Large intestine (tissue), 3 donors: ENCODE measurements around the gene GLCCI1. TPM values are rescaled to one million over a fixed set of nuclear protein-coding genes. Genes with fewer than 3 reads are reported as not detected.

Experiments used
- DNase-seq, 2 donors: peaks; one replicate each; pipeline versions ENCODE4 v3.0.0 to v3.0.0-alpha.2; 2013
- H3K27ac ChIP-seq: one replicate; pipeline ENCODE4 v1.5.1; 2013; ENCODE audit warnings: low read length
- H3K27me3 ChIP-seq: 2 replicates; pipeline ENCODE4 v1.6.1; 2013; ENCODE audit warnings: low read length; ENCODE audit not compliant: control insufficient read depth, insufficient read depth
- H3K36me3 ChIP-seq: 2 replicates; pipeline ENCODE4 v1.6.1; 2013; ENCODE audit warnings: low read length; ENCODE audit not compliant: control insufficient read depth, insufficient read depth
- H3K4me1 ChIP-seq: one replicate; pipeline ENCODE4 v1.6.1; 2013; ENCODE audit warnings: low read length; ENCODE audit not compliant: control insufficient read depth, insufficient read depth
- H3K4me3 ChIP-seq: one replicate; pipeline ENCODE4 v1.5.1; 2013; ENCODE audit warnings: low read length
- H3K9me3 ChIP-seq: one replicate; pipeline ENCODE4 v1.6.1; 2013; ENCODE audit warnings: mild to moderate bottlenecking, low read depth, low read length, moderate library complexity; ENCODE audit not compliant: control insufficient read depth
- WGBS: methylation state at CpG from one replicate; pipeline ENCODE4 v1.1.5; 2013; ENCODE audit warnings: low lambda C conversion rate; ENCODE audit not compliant: insufficient coverage; 5-methylcytosine and 5-hydroxymethylcytosine counted together
- polyA plus RNA-seq: library from polyadenylated mRNA; unstranded; fragments of 120-200 nt; gene quantifications from one replicate; pipeline ENCODE4 v1.2.1, GENCODE V29; 2013

The GLCCI1 gene
- polyA plus RNA-seq, 1 donor = 13.8 TPM

DNA sequence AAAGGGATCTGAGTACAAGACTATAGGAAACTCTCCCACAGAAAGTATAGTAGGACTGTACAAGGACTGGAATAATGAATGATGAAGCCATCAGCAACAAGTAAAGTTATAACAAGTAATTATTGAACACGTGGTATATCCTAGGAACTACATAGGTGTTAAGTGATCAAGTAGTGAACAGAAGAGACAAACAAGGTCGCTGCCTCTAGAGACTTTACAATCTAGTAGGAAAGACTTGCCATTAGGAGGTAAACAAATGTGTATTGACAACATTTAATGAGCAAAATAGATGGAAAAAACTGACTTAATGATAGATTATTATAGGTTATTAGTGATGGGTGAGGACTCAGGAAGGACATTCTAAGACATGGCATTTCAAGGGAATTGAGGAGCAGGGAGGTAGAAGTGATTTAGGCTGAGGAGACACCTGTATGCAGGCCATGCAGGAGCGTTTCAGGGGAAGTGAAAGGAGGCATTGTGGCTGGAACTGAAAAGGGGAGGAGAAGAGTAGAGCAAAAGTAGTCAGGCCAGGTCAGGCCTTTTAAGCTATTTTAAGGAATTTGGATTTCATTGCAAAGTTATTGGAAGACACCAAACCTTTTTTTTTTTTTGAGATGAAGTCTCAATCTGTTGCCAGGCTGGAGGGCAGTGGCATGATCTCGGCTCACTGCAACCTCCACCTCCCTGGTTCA lies 8.5 kb upstream of the GLCCI1 start:
- Histone ChIP-seq H3K27ac (no peak overlapping the region), H3K4me3 (no peak overlapping the region), H3K36me3 (no peaks in the 10 kb centered on the region), H3K4me1 (peaks cover 4% of the 10 kb centered on the region), H3K9me3 (no peaks in the 10 kb centered on the region), H3K27me3 (no peaks in the 10 kb centered on the region)
- no CpG with 5 or more reads among the region's 4 CpGs for WGBS
- no peak for DNase-seq

DNA sequence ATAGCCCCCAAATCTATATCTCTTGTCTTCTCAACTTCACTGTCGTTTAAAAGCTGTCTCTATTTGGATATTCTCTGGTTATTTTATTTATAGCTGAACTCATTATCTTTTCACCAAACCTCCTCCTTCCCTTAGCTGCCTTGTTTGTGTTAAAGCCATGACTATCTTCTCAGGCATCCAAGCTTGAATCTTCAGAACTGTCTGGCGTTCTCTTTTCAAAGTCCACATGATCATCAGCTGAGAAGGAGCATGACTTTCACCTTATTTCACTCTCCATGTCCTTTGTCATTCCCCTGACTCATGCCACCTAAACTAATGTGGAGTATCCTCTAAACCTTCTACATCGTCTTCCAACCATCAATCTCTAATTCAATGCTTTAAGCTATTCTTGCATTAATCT lies 5.7 kb upstream of the GLCCI1 start:
- H3K4me1 ChIP-seq = peaks cover 4% of the 10 kb centered on the region
- no peaks in the 10 kb centered on the region for H3K36me3 ChIP-seq
- H3K27me3 ChIP-seq = no peaks in the 10 kb centered on the region
- H3K27ac ChIP-seq = no peak overlapping the region
- H3K9me3 ChIP-seq = no peaks in the 10 kb centered on the region
- 87% methylated on average over 3 of the region's 3 CpGs for WGBS
- DNase-seq = no peak
- H3K4me3 ChIP-seq = no peak overlapping the region

DNA sequence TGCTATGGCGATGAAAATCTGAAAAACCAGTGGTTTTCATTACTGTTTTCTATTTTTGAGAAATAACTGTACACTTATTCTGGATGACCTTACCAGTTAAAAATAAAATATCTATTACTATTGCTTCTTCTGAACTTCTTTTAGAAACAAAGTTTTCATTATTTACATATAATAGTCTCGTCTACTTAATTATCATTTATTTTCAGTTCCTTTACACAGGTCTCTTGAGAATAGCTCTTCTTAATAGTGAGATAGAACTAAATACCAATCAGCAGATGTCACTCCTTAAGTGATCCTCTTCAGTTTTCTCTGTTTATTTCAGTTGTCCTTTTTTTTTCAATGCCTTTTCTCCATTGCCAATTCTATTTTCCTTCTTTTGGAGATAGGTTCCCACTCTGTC lies 4.3 kb upstream of the GLCCI1 start:
- no peaks in the 10 kb centered on the region for H3K4me1 ChIP-seq
- H3K27me3 ChIP-seq = no peaks in the 10 kb centered on the region
- H3K4me3 ChIP-seq = no peak overlapping the region
- H3K9me3 ChIP-seq = no peaks in the 10 kb centered on the region
- H3K36me3 ChIP-seq = no peaks in the 10 kb centered on the region
- H3K27ac ChIP-seq = no peak overlapping the region
- 100% methylated on average over 1 of the region's 2 CpGs for WGBS
- no peak for DNase-seq

DNA sequence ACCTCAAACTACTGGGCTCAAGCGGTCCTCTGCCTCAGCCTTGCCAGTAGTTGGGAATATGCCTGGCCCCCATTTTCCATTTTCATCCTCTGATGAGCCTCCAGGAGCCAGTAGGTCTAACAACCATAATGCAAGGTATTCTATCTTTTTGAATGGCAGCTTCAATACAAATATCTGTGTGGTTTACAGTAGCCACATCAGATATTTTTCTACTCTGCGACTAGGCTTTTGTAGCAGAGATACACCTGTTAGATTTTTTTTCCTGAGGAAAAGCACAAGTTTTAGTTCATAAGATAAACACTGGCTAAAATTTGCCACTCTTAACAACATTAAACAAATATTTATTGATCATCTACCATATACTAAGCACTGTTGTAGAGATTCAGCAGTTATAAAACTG lies 3.9 kb upstream of the GLCCI1 start:
- Histone ChIP-seq H3K27me3 (no peaks in the 10 kb centered on the region), H3K27ac (no peak overlapping the region), H3K4me1 (no peaks in the 10 kb centered on the region), H3K9me3 (no peaks in the 10 kb centered on the region), H3K4me3 (no peak overlapping the region), H3K36me3 (no peaks in the 10 kb centered on the region)
- WGBS = 80% methylated on average over 1 of the region's 2 CpGs
- no peak for DNase-seq

DNA sequence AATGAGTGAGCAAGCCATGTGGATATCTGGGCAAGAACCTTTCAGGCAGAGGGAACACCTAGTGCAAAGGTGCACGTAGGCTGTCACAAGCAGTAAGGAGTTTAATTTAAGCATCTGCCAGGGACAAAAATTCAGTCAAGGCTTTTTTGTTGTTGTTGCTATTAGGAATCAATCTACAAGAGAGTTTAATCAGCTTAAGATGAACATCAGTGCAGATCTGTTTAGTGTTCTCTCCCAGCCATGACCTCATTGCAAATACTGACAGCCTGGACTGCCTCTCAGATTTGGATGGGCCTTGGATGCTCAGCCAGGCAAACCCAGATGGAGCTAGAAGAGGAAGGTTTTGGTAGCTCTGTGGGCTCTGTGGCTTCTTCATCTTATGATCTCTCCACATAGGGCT lies 3.3 kb upstream of the GLCCI1 start:
- H3K27ac ChIP-seq = no peak overlapping the region
- H3K4me1 ChIP-seq = no peaks in the 10 kb centered on the region
- H3K9me3 ChIP-seq = no peaks in the 10 kb centered on the region
- WGBS = no CpG with 5 or more reads among the region's 1 CpG
- no peak overlapping the region for H3K4me3 ChIP-seq
- no peaks in the 10 kb centered on the region for H3K36me3 ChIP-seq
- no peaks in the 10 kb centered on the region for H3K27me3 ChIP-seq
- DNase-seq = no peak

DNA sequence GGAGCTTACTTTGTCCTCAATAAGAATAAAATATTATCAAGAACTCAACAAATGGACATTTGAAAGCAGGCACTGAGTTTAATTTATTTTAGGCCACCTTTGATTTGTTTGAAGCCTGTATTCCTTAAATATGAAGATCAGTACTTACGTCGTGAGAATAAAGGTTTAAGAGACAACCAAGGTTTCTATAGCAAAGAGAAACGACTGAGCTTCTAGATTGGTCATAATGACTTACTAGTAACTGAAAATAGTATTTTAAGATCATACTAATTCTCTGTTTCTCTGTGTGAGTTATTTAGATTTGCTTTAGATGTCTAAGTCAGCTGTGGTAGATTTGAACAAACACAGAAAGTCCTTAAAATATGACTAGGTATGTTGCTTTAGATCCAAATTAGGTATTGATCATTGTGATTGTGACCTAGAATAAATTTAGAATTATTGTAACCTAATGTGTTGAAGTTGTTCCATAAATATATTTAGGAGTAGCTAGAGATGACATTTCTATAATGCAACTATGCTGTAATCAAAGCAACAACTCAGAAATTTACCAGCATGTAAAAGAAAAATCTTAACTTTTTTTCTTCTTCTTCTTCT lies 2.4 kb upstream of the GLCCI1 start:
- DNase-seq = no peak
- Histone ChIP-seq H3K27ac (no peak overlapping the region), H3K4me1 (no peaks in the 10 kb centered on the region), H3K9me3 (no peaks in the 10 kb centered on the region), H3K27me3 (no peaks in the 10 kb centered on the region), H3K4me3 (no peak overlapping the region), H3K36me3 (no peaks in the 10 kb centered on the region)
- no CpG with 5 or more reads among the region's 3 CpGs for WGBS

DNA sequence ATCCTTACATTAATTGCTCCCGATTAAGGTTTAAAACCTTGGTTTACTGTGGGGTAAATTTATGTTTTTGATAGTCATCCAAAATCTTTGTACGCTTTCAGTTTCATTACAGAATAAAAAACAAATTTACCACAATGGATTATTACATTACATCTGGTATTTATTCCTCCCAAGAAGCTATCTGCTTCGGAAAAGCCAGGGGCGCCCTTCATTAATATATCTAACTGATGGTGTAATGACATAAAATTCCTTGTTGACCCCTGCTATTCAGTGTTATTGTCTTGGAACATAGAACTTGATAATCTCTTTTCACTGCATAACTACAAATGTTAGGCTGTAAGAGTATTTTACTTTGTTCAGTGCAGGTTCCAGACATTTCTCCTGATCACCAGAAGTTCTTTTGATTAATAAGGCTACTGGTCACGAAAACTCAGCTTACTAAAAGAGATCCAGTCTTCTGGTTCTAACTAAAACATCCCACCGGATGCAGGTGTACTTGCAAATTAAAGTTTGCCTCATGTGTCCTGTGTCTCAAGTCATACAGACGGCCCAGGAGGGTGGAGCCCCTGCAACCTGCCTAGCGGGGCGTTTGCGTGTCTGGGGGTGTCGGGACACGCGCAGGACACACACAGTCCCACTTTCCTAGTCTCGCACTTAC lies 581 bp upstream of the GLCCI1 start:
- peak overlapping the region; percentile 96 for H3K4me3 ChIP-seq
- peak overlapping the region; percentile 50 for H3K27ac ChIP-seq
- no peaks in the 10 kb centered on the region for H3K27me3 ChIP-seq
- WGBS = 8% methylated on average over 2 of the region's 14 CpGs
- DNase-seq = no peak
- H3K4me1 ChIP-seq = no peaks in the 10 kb centered on the region
- H3K9me3 ChIP-seq = no peaks in the 10 kb centered on the region
- no peaks in the 10 kb centered on the region for H3K36me3 ChIP-seq

DNA sequence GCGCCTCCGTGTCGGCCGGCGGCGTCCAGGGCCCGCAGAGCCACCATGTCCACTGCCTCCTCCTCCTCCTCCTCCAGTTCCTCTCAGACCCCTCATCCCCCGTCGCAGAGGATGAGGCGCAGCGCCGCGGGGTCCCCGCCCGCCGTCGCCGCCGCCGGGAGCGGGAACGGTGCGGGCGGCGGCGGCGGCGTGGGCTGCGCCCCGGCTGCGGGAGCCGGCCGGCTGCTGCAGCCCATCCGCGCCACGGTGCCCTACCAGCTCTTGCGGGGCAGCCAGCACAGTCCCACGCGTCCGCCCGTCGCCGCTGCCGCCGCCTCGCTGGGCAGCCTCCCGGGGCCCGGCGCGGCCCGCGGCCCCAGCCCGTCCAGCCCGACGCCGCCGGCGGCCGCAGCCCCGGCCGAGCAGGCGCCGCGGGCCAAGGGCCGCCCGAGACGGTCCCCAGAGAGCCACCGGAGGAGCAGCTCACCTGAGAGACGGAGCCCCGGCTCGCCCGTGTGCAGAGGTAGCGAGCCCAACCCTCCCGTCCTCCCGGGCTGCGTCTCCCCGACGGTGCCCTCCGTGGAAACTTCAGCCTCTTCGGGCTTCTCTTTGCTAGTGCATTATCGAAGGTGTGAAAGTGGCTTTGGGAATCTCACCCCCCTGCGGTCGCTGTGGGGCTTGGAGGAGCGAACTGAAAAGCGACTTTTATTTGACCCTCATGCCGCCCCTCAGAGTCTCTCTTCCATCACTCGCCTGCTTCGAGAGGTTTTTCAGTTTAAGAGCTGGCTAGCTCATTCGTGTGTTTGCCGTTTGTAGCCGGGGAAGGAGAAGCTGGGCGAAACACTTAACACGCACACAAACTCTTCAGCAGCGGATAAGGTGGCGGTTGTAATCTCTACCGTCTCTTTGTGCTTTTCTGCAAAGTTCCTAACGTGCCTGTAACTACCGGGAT lies 975 bp downstream of the GLCCI1 start:
- no peaks in the 10 kb centered on the region for H3K27me3 ChIP-seq
- H3K9me3 ChIP-seq = no peaks in the 10 kb centered on the region
- WGBS = no CpG with 5 or more reads among the region's 98 CpGs
- DNase-seq = peak; percentile 35 to 73
- peak overlapping the region; percentile 98 for H3K27ac ChIP-seq
- H3K36me3 ChIP-seq = no peaks in the 10 kb centered on the region
- no peaks in the 10 kb centered on the region for H3K4me1 ChIP-seq
- peak overlapping the region; percentile 96 for H3K4me3 ChIP-seq

DNA sequence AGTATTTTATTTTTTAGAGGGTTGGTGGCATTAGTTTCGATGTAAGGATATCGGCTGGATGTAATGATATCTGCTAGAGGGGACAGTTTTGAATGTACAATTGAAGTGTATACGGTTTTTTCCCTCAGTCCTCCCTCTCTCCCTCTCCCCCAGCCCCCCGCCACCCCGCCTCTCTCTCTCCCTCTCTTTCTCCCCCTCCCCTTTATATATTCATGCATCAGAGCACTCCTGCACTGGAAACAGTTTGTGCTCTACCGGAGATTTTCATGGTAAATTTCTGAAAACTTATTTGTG lies 1.6 kb downstream of the GLCCI1 start:
- no peaks in the 10 kb centered on the region for H3K4me1 ChIP-seq
- no peaks in the 10 kb centered on the region for H3K36me3 ChIP-seq
- no peaks in the 10 kb centered on the region for H3K27me3 ChIP-seq
- no peaks in the 10 kb centered on the region for H3K9me3 ChIP-seq
- peak overlapping the region; percentile 64 for H3K27ac ChIP-seq
- no peak for DNase-seq
- 20% methylated on average over 1 of the region's 6 CpGs for WGBS
- H3K4me3 ChIP-seq = peak overlapping the region; percentile 77

DNA sequence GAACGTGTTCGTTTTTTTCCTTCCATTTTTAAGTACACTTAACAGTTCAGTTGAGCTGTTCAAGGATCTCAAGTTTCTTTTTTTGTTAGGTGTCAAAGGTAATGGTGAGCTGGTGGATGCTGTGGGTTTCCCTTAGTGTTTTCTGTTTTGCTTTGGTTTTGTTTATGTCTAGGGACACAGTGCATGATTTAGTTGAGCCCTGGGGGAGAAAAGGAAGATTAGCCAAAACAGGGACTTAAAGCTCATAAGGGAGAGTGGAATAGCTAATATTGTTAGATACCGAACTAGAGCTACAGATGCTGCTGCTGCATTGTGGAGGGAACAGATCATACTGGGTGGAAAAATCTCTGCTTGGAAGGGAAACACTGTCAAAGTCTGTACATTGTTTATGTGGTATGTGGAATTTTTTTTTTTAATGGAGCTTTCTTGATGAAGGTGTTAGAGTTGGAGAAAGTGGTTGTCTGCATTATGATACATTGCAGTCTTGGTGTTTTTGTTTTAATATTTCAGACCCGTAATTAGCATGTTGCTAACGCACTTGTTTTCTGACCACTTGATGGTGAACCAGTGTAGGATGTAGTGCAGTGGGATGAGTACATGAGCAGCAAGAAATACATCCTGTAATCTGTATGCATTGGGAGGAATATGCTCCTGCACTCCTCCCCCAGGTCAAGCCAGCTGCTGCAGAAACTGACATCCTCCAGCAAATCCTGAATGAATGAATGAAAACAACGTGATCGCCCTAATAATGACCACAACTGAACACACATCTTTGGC lies 2.1 kb downstream of the GLCCI1 start:
- H3K4me3 ChIP-seq = peak overlapping the region; percentile 77
- DNase-seq = peak in 1 of 2 donors; percentile 32
- H3K36me3 ChIP-seq = no peaks in the 10 kb centered on the region
- peak overlapping the region; percentile 13 for H3K27ac ChIP-seq
- H3K4me1 ChIP-seq = no peaks in the 10 kb centered on the region
- no peaks in the 10 kb centered on the region for H3K9me3 ChIP-seq
- H3K27me3 ChIP-seq = no peaks in the 10 kb centered on the region
- 0% methylated on average over 2 of the region's 7 CpGs for WGBS
